CD4-positive, alpha-beta T cell treated with Interleukin-17A for 4 hours (primary cell): ENCODE data around the gene RAB11B.
"Not testable (repeated sequence)": the region's sequence is repeated elsewhere in the genome, so short reads cannot be mapped to it uniquely, and the experiment has no call there.

Experiments used
- DNase-seq: peaks from one replicate; pipeline ENCODE4 v3.0.0-alpha.2; 2020; ENCODE audit warnings: mixed read lengths

The RAB11B gene

GRCh38 chr19:8371011-8371804, 19.0 kb upstream of the RAB11B start:
- DNase-seq = no peak

DNA sequence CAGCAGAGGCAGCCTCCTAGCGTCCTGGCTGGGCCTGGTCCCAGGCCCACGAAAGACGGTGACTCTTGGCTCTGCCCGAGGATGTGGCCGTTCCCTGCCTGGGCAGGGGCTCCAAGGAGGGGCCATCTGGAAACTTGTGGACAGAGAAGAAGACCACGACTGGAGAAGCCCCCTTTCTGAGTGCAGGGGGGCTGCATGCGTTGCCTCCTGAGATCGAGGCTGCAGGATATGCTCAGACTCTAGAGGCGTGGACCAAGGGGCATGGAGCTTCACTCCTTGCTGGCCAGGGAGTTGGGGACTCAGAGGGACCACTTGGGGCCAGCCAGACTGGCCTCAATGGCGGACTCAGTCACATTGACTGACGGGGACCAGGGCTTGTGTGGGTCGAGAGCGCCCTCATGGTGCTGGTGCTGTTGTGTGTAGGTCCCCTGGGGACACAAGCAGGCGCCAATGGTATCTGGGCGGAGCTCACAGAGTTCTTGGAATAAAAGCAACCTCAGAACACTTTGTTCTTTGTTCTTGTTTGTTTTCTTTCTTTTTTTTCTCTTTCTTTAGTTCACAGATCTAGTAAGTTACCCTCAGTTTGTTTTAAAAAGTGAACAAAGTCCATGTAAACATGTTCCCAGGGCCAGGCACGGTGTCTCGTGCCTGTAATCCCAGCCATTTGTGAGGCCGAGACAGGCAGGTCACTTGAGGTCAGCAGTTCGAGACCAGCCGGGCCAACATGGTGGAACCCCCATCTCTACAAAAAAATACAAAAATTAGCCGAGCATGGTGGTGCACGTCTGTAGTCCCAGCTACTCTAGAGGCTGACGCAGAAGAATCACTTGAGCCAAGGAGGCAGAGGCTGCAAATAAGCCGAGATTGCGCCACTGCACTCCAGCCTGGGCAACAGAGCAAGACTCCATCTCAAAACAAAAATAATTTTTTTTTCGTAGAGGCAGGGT, 16.0 kb upstream of the RAB11B start:
- DNase-seq = no peak

- DNase-seq = not testable (repeated sequence)
Measured at GRCh38 chr19:8375766-8376165, 14.4 kb upstream of the RAB11B start.

- not testable (repeated sequence) for DNase-seq
Measured at GRCh38 chr19:8376373-8376974, 13.7 kb upstream of the RAB11B start.

DNA sequence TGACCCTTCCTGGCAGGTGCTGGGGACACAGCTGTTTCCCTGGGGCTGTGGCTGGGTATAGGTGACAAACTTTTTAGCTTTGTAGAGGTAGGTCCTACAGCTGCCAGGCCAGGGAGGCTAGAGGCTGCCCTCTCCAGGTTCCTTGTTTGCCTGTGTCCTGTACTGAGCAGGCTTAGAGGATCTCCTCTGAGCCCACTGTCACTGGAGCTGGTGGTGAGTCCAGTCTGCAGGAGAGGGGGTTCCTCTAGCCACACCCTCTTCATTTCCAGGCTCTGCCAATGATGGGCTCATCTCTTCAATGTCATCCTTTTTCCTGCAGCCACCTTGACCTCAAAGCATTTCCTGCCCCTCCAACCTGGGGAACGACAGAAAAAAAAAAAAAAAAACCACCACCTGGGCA, 12.6 kb upstream of the RAB11B start:
- no peak for DNase-seq

DNA sequence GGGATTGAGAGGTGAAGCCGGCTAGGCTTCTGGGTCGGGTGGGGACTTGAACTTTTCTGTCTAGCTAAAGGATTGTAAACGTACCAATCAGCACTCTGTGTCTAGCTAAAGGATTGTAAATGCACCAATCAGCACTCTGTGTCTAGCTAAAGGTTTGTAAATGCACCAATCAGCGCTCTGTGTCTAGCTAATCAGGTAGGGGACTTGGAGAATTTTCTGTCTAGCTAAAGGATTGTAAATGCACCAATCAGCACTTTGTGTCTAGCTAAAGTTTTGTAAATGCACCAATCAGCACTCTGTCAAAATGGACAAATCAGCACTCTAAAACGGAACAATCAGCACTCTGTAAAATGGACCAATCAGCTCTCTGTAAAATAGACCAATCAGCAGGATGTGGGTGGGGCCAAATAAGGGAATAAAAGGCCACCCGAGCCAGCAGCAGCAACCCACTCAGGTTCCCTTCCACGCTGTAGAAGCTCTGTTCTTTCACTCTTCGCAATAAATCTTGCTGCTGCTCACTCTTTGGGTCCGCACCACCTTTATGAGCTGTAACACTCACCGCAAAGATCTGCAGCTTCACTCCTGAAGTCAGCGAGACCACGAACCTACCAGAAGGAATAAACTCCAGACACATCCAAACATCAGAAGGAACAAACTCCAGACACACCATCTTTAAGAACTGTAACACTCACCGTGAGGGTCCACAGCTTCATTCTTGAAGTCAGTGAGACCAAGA, 10.8 kb upstream of the RAB11B start:
- DNase-seq = not testable (repeated sequence)

DNA sequence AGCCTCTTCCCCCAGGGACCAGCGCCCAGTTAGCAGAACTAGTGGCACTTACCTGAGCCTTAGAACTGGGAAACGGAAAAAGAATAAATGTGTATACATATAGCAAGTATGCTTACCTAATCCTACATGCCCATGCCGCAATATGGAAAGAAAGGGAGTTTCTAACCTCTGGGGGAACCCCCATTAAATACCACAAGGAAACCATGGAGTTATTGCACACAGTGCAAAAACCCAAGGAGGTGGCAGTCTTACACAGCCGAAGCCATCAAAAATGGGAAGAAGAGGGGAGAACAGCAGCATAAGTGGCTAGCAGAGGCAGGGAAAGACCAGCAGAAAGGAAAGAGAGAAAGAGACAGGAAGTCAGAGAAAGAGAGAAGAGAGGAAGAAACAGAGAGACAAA, 5.6 kb upstream of the RAB11B start:
- DNase-seq = not testable (repeated sequence)

DNA sequence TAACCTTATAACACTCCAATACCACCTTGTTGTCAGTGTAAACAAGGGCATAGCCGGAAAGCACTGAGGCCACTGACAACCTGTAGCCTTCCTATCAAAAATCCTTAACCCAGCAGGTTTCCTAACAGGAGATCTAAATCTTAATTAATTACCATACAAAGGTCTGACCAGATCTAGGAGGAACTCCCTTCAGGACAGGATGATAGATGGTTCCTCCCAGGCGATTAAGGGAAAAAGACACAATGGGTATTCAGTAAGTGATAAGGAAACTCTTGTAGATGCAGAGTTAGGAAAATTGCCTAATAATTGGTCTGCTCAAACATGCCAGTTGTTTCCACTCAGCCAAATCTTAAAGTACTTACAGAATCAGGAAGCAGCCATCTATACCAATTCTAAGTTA, 5.1 kb upstream of the RAB11B start:
- DNase-seq = not testable (repeated sequence)

DNA sequence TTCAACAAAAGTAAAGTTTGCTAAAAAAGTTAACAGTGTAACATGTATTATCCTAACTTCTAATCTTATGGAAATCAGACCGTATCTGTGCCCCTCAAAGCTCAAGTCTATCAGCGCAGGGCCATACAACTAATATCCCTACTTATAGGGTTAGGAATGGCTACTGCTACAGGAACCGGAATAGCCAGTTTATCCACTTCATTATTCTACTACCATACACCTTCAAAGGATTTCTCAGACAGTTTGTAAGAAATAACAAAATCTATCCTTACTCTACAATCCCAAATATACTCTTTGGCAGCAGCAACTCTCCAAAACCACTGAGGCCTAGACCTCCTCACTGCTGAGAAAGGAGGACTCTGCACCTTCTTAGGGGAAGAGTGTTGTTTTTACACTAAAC, 4.6 kb upstream of the RAB11B start:
- not testable (repeated sequence) for DNase-seq

GRCh38 chr19:8386419-8386818, 3.7 kb upstream of the RAB11B start:
- not testable (repeated sequence) for DNase-seq

- no peak for DNase-seq
Measured at GRCh38 chr19:8386990-8387389, 3.2 kb upstream of the RAB11B start.

GRCh38 chr19:8387688-8388611, 2.2 kb upstream of the RAB11B start:
- no peak for DNase-seq

GRCh38 chr19:8388612-8388958, 1.6 kb upstream of the RAB11B start:
- no peak for DNase-seq

- DNase-seq = peak; percentile 93
Measured at GRCh38 chr19:8390617-8390981, 439 bp downstream of the RAB11B start.

DNA sequence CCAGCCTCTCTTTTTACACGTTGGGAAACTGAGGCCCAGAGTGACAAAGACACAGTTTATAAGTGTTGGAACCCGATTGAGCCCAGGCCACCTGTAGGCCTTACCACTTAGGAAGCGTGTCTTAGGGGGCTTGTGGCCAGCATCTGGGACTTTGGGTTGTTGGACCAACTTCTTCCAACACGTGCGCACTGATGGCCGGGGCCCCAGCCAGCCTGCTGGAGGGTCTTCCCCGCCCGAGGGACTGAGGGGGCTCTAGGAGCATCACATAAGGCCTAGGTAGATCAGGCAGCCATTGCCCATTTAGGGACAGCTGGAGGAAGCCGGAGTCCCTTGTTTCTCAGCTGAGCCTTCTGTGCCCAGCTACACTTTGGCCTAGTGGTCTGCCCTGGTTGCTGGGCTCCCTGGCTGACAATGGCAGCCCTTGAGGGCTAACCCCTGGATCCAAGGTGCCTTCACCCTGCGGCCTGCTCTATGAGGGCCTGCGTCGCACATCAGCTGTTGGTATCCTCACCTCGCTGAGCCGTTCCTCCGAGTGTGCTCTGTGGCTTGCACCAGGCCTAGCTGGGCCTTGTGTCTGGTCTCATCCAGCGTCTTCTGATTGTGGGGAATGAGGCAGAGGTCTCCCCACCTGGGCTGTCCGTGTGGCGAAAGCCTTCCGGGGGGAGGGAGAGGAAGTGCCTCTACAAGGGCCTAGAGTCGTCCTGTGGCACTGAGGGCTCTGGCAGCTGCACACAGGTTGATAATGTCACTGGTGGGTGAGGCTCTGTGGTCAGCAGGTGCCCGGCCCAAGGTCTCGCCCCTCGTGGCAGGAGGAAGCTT, 1.2 kb downstream of the RAB11B start:
- DNase-seq = no peak

DNA sequence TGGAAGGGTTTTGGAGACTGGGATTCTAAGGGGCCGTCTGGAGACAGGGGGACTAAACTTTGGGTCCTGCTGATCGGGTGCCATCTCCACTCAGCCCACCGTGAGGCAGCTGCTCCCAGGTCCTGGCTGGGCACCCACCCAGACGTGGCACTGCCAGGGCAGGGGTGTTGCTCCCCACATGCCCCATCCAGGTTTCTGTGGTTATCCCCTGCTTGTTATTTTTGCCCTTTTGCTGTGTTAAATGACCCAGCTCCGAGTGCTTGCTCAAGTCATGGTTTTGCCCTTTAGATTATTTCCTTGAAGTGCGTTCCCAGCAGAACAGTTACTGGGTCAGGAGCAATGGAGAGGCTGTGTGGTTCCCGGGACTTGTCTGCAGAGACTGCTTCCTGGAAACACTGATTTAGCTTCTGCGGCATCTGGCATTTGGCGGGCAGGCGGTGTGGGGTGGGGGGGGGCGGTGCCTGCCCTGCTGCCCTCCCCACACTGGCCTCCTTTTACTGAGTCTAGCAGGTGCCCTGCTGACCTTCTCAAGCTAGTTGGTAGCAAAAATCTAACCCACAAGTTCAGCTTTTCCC, 1.9 kb downstream of the RAB11B start:
- DNase-seq = no peak

GRCh38 chr19:8393192-8393870, 3.2 kb downstream of the RAB11B start:
- DNase-seq = no peak

DNA sequence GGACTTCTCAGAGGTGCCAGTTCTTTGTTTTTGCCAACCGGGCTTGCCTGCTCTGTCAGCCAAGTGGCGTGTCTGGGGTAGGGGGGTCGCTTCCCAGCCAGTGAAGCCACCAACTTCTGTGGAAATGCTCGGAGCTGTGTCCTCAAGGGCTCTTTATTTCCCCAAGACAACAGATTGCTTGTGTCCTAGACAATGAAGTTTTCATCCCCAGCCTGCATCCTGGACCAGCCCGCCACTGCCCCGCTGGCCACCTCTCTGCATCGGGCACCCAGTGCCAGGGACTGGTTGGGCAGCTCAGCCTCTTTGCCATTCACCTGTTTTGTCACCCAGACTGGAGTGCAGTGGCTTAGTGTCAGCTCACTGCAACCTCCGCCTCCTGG, 3.7 kb downstream of the RAB11B start:
- DNase-seq = no peak

GRCh38 chr19:8395621-8396082, 5.5 kb downstream of the RAB11B start:
- no peak for DNase-seq

DNA sequence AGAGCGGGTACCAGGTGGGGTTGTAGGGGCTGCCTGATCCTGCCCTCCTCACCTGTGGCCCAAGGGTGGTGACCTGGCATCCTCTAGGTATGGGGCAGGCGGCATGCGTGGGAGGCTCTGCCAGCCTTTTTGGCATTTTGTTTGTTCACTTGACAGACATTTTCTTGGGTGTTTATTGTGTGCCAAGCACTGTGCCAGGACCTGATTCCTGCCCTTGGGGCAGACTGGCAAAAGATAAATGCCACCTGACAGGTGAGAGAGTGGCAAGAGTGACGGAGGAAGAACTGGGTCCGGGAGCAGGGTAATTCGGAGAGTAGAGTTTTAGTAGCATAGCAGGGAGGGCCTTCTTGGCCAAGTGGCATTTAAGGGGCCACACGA, 6.0 kb downstream of the RAB11B start:
- DNase-seq = no peak
